Thyroid gland (tissue), 4 donors: ENCODE results near the gene IL11. TPM values are rescaled to one million over a fixed set of nuclear protein-coding genes. Genes with fewer than 3 reads are reported as not detected.

Experiments used
- DNase-seq, 2 donors: peaks; one replicate each; pipeline ENCODE4 v3.0.0-alpha.2; 2019
- H3K27ac ChIP-seq, 3 donors: fragments of 200-600 bp; sonication (generic); 1 replicate in 2 of 3; 2 replicates in 1 of 3; pipeline ENCODE4 v1.5.1; 2016 to 2019; ENCODE audit warnings: mild to moderate bottlenecking in 1 of 3, moderate library complexity in 1 of 3
- H3K27me3 ChIP-seq: fragments of 200-600 bp; sonication (generic); one replicate; pipeline ENCODE4 v1.5.1; 2019
- H3K36me3 ChIP-seq, 2 donors: fragments of 200-600 bp; sonication (generic); one replicate each; pipeline ENCODE4 v1.5.1; 2016 to 2019
- H3K4me1 ChIP-seq, 2 donors: fragments of 200-600 bp; sonication (generic); one replicate each; pipeline ENCODE4 v1.5.1; 2017 to 2019
- H3K4me3 ChIP-seq, 3 donors: fragments of 200-600 bp; sonication (generic); replicated peaks in 1 of 3; 1 replicate in 2 of 3; 2 replicates in 1 of 3; pipeline ENCODE4 v1.5.1; 2016; ENCODE audit warnings: mild to moderate bottlenecking in 1 of 3
- H3K9me3 ChIP-seq: fragments of 200-600 bp; sonication (generic); one replicate; pipeline ENCODE4 v1.5.1; 2017
- POLR2A ChIP-seq, 2 donors: fragments of 450-650 bp; IDR thresholded peaks; one replicate each; pipeline ENCODE4 v1.6.1; 2017; ENCODE audit warnings: antibody characterized with exemption in 2 of 2, mild to moderate bottlenecking in 2 of 2, moderate library complexity in 1 of 2
- WGBS, 2 donors: methylation state at CpG; one replicate each; pipeline ENCODE4 v1.1.5; 2017; 5-methylcytosine and 5-hydroxymethylcytosine counted together
- intact Hi-C: fragments of 100-400 bp; cut with DNase I; formaldehyde crosslinking; loops from one replicate; pipeline ENCODE4 v1.15.1; 2023
- total RNA-seq, 4 donors: library from RNA; depleted of rRNA; stranded (reverse); fragments of >200 nt; gene quantifications; one replicate each; pipeline ENCODE4 v1.2.3, GENCODE V29; 2016
- TF ChIP-seq, protein P1 (sequence below), 6 experiments: fragments of 200-600 bp in 3 of 6; fragments of 450-650 bp in 3 of 6; sonication (generic) in 3 of 6; IDR thresholded peaks; one replicate each; pipeline ENCODE4 v1.5.1; 2016 to 2019; ENCODE audit warnings: antibody characterized with exemption in 6 of 6, mild to moderate bottlenecking in 2 of 6, inconsistent platforms in 1 of 6, moderate library complexity in 1 of 6

Gene IL11
- total RNA-seq, 4 donors from 2014 or later: not detected

DNA sequence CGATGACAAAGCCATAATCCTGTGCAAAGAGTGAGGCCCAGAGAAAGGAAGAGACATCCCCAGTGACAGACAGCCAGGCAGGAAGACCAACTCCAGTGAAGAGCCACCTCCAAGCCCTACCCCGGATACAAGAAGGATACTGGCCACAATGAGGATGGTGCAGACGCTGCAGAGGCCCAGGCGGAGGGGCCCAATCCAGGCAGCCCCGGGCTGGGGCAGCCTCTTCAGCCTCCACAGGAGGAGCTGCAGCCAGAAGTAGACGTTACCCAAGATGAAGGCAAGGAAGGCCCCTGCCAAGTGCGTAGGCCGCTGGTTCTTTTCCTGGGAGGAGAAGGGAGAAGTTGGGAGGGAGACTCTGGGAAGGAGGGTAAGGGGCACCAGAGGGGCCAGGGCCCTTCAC is 53.6 kb downstream of the IL11 start:
- Histone ChIP-seq H3K36me3 (no peaks in the 10 kb centered on the region), H3K9me3 (no peaks in the 10 kb centered on the region), H3K4me1 (no peaks in the 10 kb centered on the region), H3K4me3 (no peak overlapping the region), H3K27ac (no peak overlapping the region), H3K27me3 (no peaks in the 10 kb centered on the region)
- intact Hi-C loops: no loop called here
- no peak for DNase-seq
- WGBS, 2 donors: 78 to 84% methylated on average over 8 of the region's 8 CpGs
- TF ChIP-seq POLR2A (IDR thresholded peaks at IDR 0.05): no peak
- TF ChIP-seq, protein P1, sequence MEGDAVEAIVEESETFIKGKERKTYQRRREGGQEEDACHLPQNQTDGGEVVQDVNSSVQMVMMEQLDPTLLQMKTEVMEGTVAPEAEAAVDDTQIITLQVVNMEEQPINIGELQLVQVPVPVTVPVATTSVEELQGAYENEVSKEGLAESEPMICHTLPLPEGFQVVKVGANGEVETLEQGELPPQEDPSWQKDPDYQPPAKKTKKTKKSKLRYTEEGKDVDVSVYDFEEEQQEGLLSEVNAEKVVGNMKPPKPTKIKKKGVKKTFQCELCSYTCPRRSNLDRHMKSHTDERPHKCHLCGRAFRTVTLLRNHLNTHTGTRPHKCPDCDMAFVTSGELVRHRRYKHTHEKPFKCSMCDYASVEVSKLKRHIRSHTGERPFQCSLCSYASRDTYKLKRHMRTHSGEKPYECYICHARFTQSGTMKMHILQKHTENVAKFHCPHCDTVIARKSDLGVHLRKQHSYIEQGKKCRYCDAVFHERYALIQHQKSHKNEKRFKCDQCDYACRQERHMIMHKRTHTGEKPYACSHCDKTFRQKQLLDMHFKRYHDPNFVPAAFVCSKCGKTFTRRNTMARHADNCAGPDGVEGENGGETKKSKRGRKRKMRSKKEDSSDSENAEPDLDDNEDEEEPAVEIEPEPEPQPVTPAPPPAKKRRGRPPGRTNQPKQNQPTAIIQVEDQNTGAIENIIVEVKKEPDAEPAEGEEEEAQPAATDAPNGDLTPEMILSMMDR (IDR thresholded peaks at IDR 0.05): no peak

DNA sequence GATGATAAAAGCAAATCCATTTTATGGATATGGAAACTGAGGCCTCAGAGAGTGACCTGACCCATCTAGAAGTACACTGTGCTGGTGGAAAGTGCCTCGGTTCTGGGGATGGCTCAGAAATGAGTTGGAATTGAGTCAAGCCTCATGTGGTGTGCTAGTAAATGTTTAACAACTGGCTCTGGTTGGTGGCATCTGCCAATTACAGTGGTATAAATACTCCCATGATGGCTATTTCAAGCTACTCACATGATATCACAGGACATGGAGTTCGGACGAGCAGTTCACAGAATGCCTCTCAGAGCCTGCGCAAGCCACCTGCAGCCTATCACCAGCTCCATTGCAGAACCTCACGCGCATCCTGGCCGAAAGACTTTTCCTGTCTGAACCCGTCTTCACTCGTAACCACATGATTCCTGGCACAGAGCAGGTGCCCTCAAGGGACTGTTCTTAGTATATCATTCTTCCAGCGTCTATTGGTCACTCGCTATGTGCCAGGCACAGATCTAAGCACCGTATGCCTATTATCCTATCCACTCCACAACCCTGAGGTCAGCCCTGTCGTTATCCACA is 54.2 kb downstream of the IL11 start:
- Histone ChIP-seq H3K27ac (no peak overlapping the region), H3K36me3 (no peaks in the 10 kb centered on the region), H3K4me3 (no peak overlapping the region), H3K9me3 (no peaks in the 10 kb centered on the region), H3K4me1 (no peaks in the 10 kb centered on the region), H3K27me3 (no peaks in the 10 kb centered on the region)
- no peak for DNase-seq
- 89 to 91% methylated on average over 13 of the region's 13 CpGs for WGBS, 2 donors
- TF ChIP-seq, protein P1 (IDR thresholded peaks at IDR 0.05): no peak
- no peak for TF ChIP-seq POLR2A (IDR thresholded peaks at IDR 0.05)
- intact Hi-C loops: no loop called here

DNA sequence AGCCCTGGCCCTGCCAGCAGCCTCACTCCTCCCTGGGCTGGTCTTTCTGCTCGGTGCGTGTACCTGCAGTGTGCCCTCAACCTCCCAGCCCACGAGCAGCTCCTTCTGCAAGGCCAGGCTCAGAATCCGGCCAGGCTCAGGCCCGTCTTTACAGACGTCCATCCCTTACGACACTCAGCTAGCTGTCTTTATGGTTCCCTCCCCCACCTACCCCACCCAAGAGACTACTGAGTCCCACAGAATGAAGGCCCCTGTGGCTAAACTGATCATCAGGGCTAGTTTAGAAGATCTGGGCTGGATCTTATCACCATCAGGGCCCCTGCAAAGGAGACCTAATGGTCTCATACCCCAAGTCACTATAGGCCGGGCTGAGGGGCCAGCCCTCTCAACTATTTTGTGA is 55.9 kb downstream of the IL11 start:
- Histone ChIP-seq H3K27ac (no peak overlapping the region), H3K27me3 (no peaks in the 10 kb centered on the region), H3K4me1 (no peaks in the 10 kb centered on the region), H3K9me3 (no peaks in the 10 kb centered on the region), H3K36me3 (no peaks in the 10 kb centered on the region), H3K4me3 (no peak overlapping the region)
- intact Hi-C loops: no loop called here
- no peak for TF ChIP-seq POLR2A (IDR thresholded peaks at IDR 0.05)
- TF ChIP-seq, protein P1 (IDR thresholded peaks at IDR 0.05): no peak
- DNase-seq: no peak
- 84 to 92% methylated on average over 8 of the region's 8 CpGs for WGBS, 2 donors

Other genes starting within 250 kb of the IL11 start
- gene TNNT1, start 221.3 kb downstream of the IL11 start, total RNA-seq: not detected
- gene TNNI3, start 212.7 kb downstream of the IL11 start, total RNA-seq: not detected
- 1 to 10 TPM; 3.3 to 9.1 (median 5.5) TPM for gene DNAAF3, start 203.8 kb downstream of the IL11 start, total RNA-seq
- gene SYT5, start 190.2 kb downstream of the IL11 start, total RNA-seq: not detected
- gene PTPRH, start 161.0 kb downstream of the IL11 start, total RNA-seq: 1 to 10 TPM in 1 of 4 donors, under 1 TPM in 2, not detected in 1; 0.11 to 2.6 (median 0.54) TPM
- gene TMEM86B, start 141.7 kb downstream of the IL11 start, total RNA-seq: 1 to 10 TPM; 1.6 to 5.8 (median 2.9) TPM
- gene PPP6R1, start 111.4 kb downstream of the IL11 start, total RNA-seq: 10 to 100 TPM; 26.1 to 99.8 (median 54.2) TPM
- 10 to 100 TPM; 24.2 to 48.4 (median 31.2) TPM for gene HSPBP1, start 90.4 kb downstream of the IL11 start, total RNA-seq
- gene BRSK1, start 86.5 kb downstream of the IL11 start, total RNA-seq: 1 to 10 TPM in 1 of 4 donors, under 1 TPM in 1, not detected in 2; 0.83 to 1.2 TPM
- gene TMEM150B, start 45.1 kb downstream of the IL11 start, total RNA-seq: 1 to 10 TPM in 1 of 4 donors, not detected in 3; 1.3 TPM
- gene KMT5C, start 30.6 kb downstream of the IL11 start, total RNA-seq: 10 to 100 TPM in 3 of 4 donors, 1 to 10 TPM in 1; 7.5 to 22.0 (median 15.4) TPM
- under 1 TPM in 1 of 4 donors, not detected in 3; 0.94 TPM for gene COX6B2, start 15.7 kb downstream of the IL11 start, total RNA-seq
- not detected for gene GARIN5B, start 7.2 kb downstream of the IL11 start, total RNA-seq
- not detected for gene TMEM190, start 6.4 kb upstream of the IL11 start, total RNA-seq
- gene TMEM238, start 13.8 kb upstream of the IL11 start, total RNA-seq: 10 to 100 TPM in 3 of 4 donors, 1 to 10 TPM in 1; 6.3 to 73.5 (median 31.2) TPM
- 100 to 1,000 TPM; 156 to 404 (median 205) TPM for gene RPL28, start 15.5 kb upstream of the IL11 start, total RNA-seq
- 10 to 100 TPM in 2 of 4 donors, 1 to 10 TPM in 2; 5.7 to 13.3 (median 9.8) TPM for gene UBE2S, start 37.3 kb upstream of the IL11 start, total RNA-seq
- gene SHISA7, start 72.8 kb upstream of the IL11 start, total RNA-seq: not detected
- gene ISOC2, start 91.2 kb upstream of the IL11 start, total RNA-seq: 100 to 1,000 TPM in 2 of 4 donors, 10 to 100 TPM in 2; 52.1 to 178 (median 100) TPM
- not detected for gene C19orf85, start 94.3 kb upstream of the IL11 start, total RNA-seq
- gene ZNF628, start 106.2 kb upstream of the IL11 start, total RNA-seq: 10 to 100 TPM in 2 of 4 donors, 1 to 10 TPM in 2; 2.1 to 12.0 (median 6.5) TPM
- gene NAT14, start 114.7 kb upstream of the IL11 start, total RNA-seq: 10 to 100 TPM in 2 of 4 donors, 1 to 10 TPM in 2; 5.1 to 28.3 (median 12.2) TPM
- gene SSC5D, start 118.0 kb upstream of the IL11 start, total RNA-seq: 1 to 10 TPM; 1.7 to 2.9 (median 2.2) TPM
- gene SBK2, start 166.7 kb upstream of the IL11 start, total RNA-seq: not detected
- 10 to 100 TPM in 1 of 4 donors, under 1 TPM in 1, not detected in 2; 0.94 to 14.8 TPM for gene SBK3, start 175.1 kb upstream of the IL11 start, total RNA-seq
- gene ZNF579, start 210.4 kb upstream of the IL11 start, total RNA-seq: 1 to 10 TPM; 4.0 to 7.5 (median 6.6) TPM
- 10 to 100 TPM in 3 of 4 donors, 1 to 10 TPM in 1; 9.0 to 18.5 (median 14.0) TPM for gene FIZ1, start 229.1 kb upstream of the IL11 start, total RNA-seq
- 10 to 100 TPM; 13.0 to 34.2 (median 28.9) TPM for gene ZNF524, start 229.8 kb upstream of the IL11 start, total RNA-seq
- 10 to 100 TPM in 2 of 4 donors, 1 to 10 TPM in 2; 5.5 to 12.6 (median 9.1) TPM for gene ZNF865, start 235.2 kb upstream of the IL11 start, total RNA-seq